HepG2 (cell line): ENCODE data around the gene IARS2. TPM values are rescaled to one million over a fixed set of nuclear protein-coding genes. Genes with fewer than 3 reads are reported as not detected.

Source experiments
- FOXA3 ChIP-seq: IDR thresholded peaks from 2 replicates; pipeline ENCODE4 v1.6.1; 2016; ENCODE audit warnings: missing genetic modification reagents, missing compliant biosample characterization
- POGZ ChIP-seq: sonication (generic); formaldehyde crosslinking; IDR thresholded peaks from 2 replicates; pipeline ENCODE4 v1.4.0; 2020; ENCODE audit warnings: mild to moderate bottlenecking, missing genetic modification reagents
- RFX3 ChIP-seq: IDR thresholded peaks from 2 replicates; pipeline ENCODE4 v1.6.1; 2016; ENCODE audit warnings: missing biosample characterization, missing genetic modification reagents
- SATB2 ChIP-seq: sonication (generic); formaldehyde crosslinking; IDR thresholded peaks from 2 replicates; pipeline ENCODE4 v1.5.0; 2020; ENCODE audit warnings: missing genetic modification reagents
- ZNF331 ChIP-seq: sonication (generic); formaldehyde crosslinking; IDR thresholded peaks from 2 replicates; pipeline ENCODE4 v1.4.0; 2020; ENCODE audit warnings: missing genetic modification reagents
- ZNF589 ChIP-seq: sonication (generic); formaldehyde crosslinking; conservative IDR thresholded peaks from 2 replicates; pipeline ENCODE4 v1.8.0; 2022; ENCODE audit warnings: mild to moderate bottlenecking, moderate library complexity, missing genetic modification reagents
- ZNF615 ChIP-seq: sonication (generic); formaldehyde crosslinking; IDR thresholded peaks from 2 replicates; pipeline ENCODE4 v1.5.0; 2020; ENCODE audit warnings: mild to moderate bottlenecking, missing genetic modification reagents, borderline replicate concordance
- ZNF761 ChIP-seq: sonication (generic); formaldehyde crosslinking; conservative IDR thresholded peaks from 2 replicates; pipeline ENCODE4 v1.4.0; 2020; ENCODE audit warnings: mild to moderate bottlenecking, missing genetic modification reagents
- polyA plus RNA-seq, 8 experiments: library from polyadenylated mRNA; depleted of rRNA in 3 of 8; stranded (reverse) in 7 of 8; unstranded in 1 of 8; fragments of >200 nt; fragmentation: Illumina TruSeq in 4 of 8; extraction: Trizol in 4 of 8; gene quantifications; 2 replicates each; pipeline versions ENCODE4 v1.2.1 to v1.2.3, GENCODE V29; 2011 to 2016; ENCODE audit warnings: low read depth in 4 of 8, missing spikeins in 1 of 8, mixed read lengths in 1 of 8; ENCODE audit not compliant: insufficient read depth in 1 of 8
- total RNA-seq, 5 experiments: library from RNA; depleted of rRNA; stranded (reverse); fragments of >200 nt; fragmentation: Illumina TruSeq; extraction: Trizol; gene quantifications; 2 replicates each; pipeline ENCODE4 v1.2.3, GENCODE V29; 2016; ENCODE audit warnings: low read depth in 1 of 5
- TF ChIP-seq, protein P1 (sequence below), 2 experiments: sonication (generic) in 1 of 2; formaldehyde crosslinking in 1 of 2; IDR thresholded peaks; 2 replicates each; pipeline versions ENCODE4 v1.4.0 to v1.6.1; 2018 to 2020; ENCODE audit warnings: missing genetic modification reagents in 2 of 2, borderline replicate concordance in 1 of 2, low read depth in 1 of 2, mild to moderate bottlenecking in 1 of 2, missing biosample characterization in 1 of 2
- TF ChIP-seq, protein P2 (sequence below): sonication (generic); formaldehyde crosslinking; IDR thresholded peaks from 2 replicates; pipeline ENCODE4 v1.5.1; 2020; ENCODE audit warnings: mild to moderate bottlenecking, missing genetic modification reagents, moderate library complexity
- TF ChIP-seq, protein P3 (sequence below): sonication (generic); formaldehyde crosslinking; IDR thresholded peaks from 2 replicates; pipeline ENCODE4 v1.4.0; 2020; ENCODE audit warnings: missing genetic modification reagents
- TF ChIP-seq, protein P4 (sequence below): sonication (generic); formaldehyde crosslinking; IDR thresholded peaks from 2 replicates; pipeline ENCODE4 v1.4.0; 2020; ENCODE audit warnings: mild to moderate bottlenecking, missing genetic modification reagents

Gene IARS2
- total and polyA plus RNA-seq, 2 of the 13 experiments (the other 11 are each of a cell fraction or from before 2014, with no cell fraction given) = 28.6 to 122 TPM

DNA sequence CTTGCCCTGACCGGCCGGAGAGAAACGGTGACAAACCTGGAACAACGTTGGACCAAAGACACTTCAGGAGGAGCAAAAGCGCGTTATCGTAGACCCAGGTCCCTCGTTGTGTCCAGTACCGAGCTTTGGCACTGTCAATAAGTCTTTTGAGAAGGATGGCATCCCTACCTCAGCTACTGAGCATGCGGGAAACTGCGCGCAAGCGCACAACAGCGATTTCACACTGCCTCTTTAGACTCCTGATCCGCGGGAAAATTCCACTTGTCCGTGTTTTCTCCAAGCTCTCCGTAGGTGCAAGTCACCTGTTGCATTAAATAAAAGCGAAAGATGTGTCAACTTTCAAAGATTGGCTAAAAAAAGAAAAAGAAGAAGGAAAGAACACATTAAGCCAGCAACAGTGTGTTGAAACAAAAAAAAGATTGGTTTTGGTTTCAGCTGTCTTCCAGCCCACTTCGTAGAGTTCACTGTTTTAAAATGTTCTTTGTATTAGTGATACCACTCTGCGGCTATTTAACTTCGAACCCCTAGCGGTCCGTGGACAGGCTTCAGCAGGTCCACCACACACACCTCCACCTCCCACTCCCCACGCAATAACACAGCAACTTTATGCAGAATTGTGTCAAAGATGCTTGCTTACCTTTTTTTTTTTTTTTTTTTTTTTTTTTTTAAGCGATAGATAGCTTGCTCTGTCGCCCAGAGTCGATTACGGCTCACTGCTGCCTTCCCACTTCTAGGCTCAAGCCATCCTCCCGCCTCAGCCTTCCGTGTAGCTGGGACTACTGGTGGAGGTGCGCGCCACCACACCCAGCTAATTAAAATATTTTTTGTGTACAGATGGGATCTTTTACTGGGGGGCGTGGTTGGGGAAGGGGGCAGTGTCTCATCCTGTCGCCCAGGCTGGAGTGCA is 4.0 kb upstream of the IARS2 start, which contains the start of gene BPNT1 (continued):
- TF ChIP-seq, protein P1, sequence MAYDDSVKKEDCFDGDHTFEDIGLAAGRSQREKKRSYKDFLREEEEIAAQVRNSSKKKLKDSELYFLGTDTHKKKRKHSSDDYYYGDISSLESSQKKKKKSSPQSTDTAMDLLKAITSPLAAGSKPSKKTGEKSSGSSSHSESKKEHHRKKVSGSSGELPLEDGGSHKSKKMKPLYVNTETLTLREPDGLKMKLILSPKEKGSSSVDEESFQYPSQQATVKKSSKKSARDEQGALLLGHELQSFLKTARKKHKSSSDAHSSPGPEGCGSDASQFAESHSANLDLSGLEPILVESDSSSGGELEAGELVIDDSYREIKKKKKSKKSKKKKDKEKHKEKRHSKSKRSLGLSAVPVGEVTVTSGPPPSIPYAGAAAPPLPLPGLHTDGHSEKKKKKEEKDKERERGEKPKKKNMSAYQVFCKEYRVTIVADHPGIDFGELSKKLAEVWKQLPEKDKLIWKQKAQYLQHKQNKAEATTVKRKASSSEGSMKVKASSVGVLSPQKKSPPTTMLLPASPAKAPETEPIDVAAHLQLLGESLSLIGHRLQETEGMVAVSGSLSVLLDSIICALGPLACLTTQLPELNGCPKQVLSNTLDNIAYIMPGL (CRISPR knock-in tag; IDR thresholded peaks at IDR 0.05; ENCODE audit: borderline replicate concordance in 1 of 2, low read depth in 1 of 2) = peak; percentile 61 to 81; a peak in 3 of 4 replicates
- TF ChIP-seq ZNF615 (CRISPR knock-in tag) (peak; percentile 80; the same call in 1 of the 2 replicates), SATB2 (CRISPR knock-in tag) (peak; percentile 73; the same call in 1 of the 2 replicates), POGZ (CRISPR knock-in tag) (peak; percentile 73; the same call in 1 of the 2 replicates), ZNF589 (CRISPR knock-in tag) (no peak), ZNF331 (CRISPR knock-in tag) (peak; percentile 89), FOXA3 (CRISPR knock-in tag) (peak; percentile 82), ZNF761 (0 out of 2 replicates have a peak, but pooled peaks have one; percentile 56), RFX3 (CRISPR knock-in tag) (no peak)
- TF ChIP-seq, protein P2, sequence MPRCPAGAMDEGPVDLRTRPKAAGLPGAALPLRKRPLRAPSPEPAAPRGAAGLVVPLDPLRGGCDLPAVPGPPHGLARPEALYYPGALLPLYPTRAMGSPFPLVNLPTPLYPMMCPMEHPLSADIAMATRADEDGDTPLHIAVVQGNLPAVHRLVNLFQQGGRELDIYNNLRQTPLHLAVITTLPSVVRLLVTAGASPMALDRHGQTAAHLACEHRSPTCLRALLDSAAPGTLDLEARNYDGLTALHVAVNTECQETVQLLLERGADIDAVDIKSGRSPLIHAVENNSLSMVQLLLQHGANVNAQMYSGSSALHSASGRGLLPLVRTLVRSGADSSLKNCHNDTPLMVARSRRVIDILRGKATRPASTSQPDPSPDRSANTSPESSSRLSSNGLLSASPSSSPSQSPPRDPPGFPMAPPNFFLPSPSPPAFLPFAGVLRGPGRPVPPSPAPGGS = no peak
- TF ChIP-seq, protein P3, sequence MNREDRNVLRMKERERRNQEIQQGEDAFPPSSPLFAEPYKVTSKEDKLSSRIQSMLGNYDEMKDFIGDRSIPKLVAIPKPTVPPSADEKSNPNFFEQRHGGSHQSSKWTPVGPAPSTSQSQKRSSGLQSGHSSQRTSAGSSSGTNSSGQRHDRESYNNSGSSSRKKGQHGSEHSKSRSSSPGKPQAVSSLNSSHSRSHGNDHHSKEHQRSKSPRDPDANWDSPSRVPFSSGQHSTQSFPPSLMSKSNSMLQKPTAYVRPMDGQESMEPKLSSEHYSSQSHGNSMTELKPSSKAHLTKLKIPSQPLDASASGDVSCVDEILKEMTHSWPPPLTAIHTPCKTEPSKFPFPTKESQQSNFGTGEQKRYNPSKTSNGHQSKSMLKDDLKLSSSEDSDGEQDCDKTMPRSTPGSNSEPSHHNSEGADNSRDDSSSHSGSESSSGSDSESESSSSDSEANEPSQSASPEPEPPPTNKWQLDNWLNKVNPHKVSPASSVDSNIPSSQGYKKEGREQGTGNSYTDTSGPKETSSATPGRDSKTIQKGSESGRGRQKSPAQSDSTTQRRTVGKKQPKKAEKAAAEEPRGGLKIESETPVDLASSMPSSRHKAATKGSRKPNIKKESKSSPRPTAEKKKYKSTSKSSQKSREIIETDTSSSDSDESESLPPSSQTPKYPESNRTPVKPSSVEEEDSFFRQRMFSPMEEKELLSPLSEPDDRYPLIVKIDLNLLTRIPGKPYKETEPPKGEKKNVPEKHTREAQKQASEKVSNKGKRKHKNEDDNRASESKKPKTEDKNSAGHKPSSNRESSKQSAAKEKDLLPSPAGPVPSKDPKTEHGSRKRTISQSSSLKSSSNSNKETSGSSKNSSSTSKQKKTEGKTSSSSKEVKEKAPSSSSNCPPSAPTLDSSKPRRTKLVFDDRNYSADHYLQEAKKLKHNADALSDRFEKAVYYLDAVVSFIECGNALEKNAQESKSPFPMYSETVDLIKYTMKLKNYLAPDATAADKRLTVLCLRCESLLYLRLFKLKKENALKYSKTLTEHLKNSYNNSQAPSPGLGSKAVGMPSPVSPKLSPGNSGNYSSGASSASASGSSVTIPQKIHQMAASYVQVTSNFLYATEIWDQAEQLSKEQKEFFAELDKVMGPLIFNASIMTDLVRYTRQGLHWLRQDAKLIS (CRISPR knock-in tag) = 0 out of 2 replicates have a peak, but pooled peaks have one; percentile 15
- TF ChIP-seq, protein P4, sequence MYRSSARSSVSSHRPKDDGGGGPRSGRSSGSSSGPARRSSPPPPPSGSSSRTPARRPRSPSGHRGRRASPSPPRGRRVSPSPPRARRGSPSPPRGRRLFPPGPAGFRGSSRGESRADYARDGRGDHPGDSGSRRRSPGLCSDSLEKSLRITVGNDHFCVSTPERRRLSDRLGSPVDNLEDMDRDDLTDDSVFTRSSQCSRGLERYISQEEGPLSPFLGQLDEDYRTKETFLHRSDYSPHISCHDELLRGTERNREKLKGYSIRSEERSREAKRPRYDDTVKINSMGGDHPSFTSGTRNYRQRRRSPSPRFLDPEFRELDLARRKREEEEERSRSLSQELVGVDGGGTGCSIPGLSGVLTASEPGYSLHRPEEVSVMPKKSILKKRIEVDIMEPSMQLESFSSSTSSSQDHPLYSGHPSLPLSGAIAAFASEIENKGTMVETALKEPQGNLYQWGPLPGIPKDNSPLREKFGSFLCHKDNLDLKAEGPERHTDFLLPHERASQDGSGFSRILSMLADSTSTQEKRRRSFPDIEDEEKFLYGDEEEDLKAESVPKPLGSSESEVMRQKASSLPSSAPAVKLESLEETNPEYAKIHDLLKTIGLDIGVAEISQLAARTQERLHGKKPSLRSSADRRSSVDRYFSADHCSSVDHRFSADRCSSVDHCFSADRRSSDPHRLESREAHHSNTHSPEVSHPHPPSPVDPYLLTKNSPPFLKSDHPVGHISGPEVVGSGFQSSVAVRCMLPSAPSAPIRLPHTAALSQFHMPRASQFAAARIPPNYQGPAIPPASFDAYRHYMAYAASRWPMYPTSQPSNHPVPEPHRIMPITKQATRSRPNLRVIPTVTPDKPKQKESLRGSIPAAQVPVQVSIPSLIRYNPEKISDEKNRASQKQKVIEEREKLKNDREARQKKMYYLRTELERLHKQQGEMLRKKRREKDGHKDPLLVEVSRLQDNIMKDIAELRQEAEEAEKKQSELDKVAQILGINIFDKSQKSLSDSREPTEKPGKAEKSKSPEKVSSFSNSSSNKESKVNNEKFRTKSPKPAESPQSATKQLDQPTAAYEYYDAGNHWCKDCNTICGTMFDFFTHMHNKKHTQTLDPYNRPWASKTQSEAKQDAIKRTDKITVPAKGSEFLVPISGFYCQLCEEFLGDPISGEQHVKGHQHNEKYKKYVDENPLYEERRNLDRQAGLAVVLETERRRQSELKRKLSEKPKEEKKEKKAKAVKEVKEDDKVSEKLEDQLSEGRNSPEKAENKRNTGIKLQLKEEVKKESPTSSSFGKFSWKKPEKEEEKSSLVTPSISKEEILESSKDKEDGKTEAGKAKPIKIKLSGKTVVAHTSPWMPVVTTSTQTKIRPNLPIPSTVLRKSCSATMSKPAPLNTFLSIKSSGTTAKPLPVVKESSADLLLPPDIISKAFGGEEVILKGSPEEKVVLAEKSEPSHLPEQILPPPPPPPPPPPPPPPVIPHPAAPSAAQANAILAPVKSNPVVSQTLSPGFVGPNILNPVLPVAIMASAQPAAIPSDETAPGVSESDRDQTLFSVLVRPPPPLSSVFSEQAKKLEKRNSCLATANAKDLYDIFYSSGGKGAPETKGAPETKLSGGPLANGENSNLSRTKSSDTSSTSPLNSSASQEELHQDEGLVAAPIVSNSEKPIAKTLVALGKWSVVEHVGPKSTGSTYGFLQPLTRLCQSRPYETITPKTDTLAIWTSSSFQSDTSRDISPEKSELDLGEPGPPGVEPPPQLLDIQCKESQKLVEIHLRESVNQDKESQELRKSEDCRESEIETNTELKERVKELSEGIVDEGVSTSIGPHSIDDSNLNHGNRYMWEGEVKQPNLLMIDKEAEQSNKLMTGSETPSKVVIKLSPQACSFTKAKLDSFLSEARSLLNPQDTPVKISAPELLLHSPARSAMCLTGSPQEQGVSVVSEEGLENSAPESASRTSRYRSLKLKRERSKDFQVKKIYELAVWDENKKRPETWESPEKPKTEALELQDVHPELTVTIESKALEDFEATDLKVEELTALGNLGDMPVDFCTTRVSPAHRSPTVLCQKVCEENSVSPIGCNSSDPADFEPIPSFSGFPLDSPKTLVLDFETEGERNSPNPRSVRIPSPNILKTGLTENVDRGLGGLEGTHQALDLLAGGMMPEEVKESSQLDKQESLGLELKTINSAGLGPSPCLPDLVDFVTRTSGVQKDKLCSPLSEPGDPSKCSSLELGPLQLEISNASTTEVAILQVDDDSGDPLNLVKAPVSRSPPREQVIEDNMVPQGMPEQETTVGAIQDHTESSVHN (CRISPR knock-in tag) = no peak
